ENCODE results near the gene RFX5. TPM values are rescaled to one million over a fixed set of nuclear protein-coding genes. Genes with fewer than 3 reads are reported as not detected.

The RFX5 gene
- total and polyA plus RNA-seq, 2 of the 13 experiments (the other 11 are each of a cell fraction or from before 2014, with no cell fraction given): 17.9 to 36.2 TPM

DNA sequence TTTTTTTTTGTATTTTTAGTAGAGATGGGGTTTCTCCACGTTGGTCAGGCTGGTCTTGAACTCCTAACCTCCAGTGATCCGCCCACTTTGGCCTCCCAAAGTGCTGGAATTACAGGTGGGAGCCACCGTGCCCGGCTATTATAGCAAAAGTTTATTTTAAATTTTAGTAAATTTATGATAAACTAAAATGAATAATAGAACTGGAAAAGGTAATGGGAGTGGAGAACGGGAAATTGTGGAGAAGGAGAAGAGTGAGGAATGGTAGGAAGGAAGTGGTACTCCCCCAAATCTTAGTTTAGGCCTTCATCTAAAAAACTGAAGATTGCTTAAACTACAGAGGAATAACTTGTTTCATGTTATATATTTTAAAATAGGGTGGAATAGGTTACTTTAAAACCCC lies 12.2 kb downstream of the RFX5 start:
- no peak overlapping the region for H3K4me2 ChIP-seq (ENCODE audit: low read depth, low read length)
- ChIA-PET POLR2A (no interaction called here), CTCF (ENCODE audit: low intra/inter-chr PET ratio, low total read pairs) (no interaction called here)
- ATAC-seq (no peak), FAIRE-seq (no peak), DNase-seq (ENCODE audit: low spot score) (no peak)
- H3K27me3 ChIP-seq (ENCODE audit: control insufficient read depth in 1 of 2, insufficient read depth in 2 of 2, low read length in 2 of 2): no peaks in the 10 kb centered on the region
- no peak overlapping the region for H2AFZ ChIP-seq (ENCODE audit: low read length)
- no peaks in the 10 kb centered on the region for H3K36me3 ChIP-seq (replicated peaks in 1 of 2; ENCODE audit: control insufficient read depth in 1 of 2, insufficient read depth in 2 of 2, low read length in 2 of 2)
- WGBS (ENCODE audit: low lambda C conversion rate): 72% methylated on average over 5 of the region's 5 CpGs
- no peaks in the 10 kb centered on the region for H3K9me3 ChIP-seq (ENCODE audit: low read length)
- no peak overlapping the region for H3K9ac ChIP-seq (ENCODE audit: insufficient read depth, low read depth, low read length)
- TF ChIP-seq ZNF891 (CRISPR knock-in tag; IDR thresholded peaks at IDR 0.05) (no peak), ZBTB42 (CRISPR knock-in tag; IDR thresholded peaks at IDR 0.05) (no peak), ZNF180 (CRISPR knock-in tag; IDR thresholded peaks at IDR 0.05; ENCODE audit: borderline replicate concordance, low read depth) (no peak), SOX6 (IDR thresholded peaks at IDR 0.05) (no peak), SOX6 (CRISPR knock-in tag; IDR thresholded peaks at IDR 0.05) (no peak), TRIM24 (CRISPR knock-in tag; IDR thresholded peaks at IDR 0.05) (no peak), SYNCRIP (IDR thresholded peaks at IDR 0.05; ENCODE audit: insufficient read depth, low read depth, low read length) (no peak), MED13 (CRISPR knock-in tag; IDR thresholded peaks at IDR 0.05) (no peak), PHF8 (CRISPR knock-in tag; IDR thresholded peaks at IDR 0.05) (no peak), SALL1 (CRISPR knock-in tag; IDR thresholded peaks at IDR 0.05) (no peak), NFYC (CRISPR knock-in tag; IDR thresholded peaks at IDR 0.05) (no peak)
- TF ChIP-seq, protein P1, sequence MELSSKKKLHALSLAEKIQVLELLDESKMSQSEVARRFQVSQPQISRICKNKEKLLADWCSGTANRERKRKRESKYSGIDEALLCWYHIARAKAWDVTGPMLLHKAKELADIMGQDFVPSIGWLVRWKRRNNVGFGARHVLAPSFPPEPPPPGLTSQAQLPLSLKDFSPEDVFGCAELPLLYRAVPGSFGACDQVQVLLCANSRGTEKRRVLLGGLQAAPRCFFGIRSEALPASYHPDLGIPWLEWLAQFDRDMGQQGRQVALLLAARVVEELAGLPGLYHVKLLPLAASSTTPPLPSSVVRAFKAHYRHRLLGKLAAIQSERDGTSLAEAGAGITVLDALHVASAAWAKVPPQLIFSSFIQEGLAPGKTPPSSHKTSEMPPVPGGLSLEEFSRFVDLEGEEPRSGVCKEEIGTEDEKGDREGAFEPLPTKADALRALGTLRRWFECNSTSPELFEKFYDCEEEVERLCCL (CRISPR knock-in tag; IDR thresholded peaks at IDR 0.05; ENCODE audit: borderline replicate concordance): no peak
- in situ Hi-C loops (cut with HindIII; ENCODE audit: extremely low pct_ligation_motif_present, low pct_unique_long_range_greater_than_20kb) (no loop called here), intact Hi-C loops (cut with micrococcal nuclease; ENCODE audit: unreplicated experiment) (no loop called here)
- H4K20me1 ChIP-seq (ENCODE audit: insufficient read depth, low read length): no peaks in the 10 kb centered on the region
- H3K4me3 ChIP-seq (replicated peaks in 1 of 3; ENCODE audit: insufficient read depth in 1 of 3, low read depth in 2 of 3, low read length in 3 of 3): no peak overlapping the region
- BruUV-seq (replicated peaks): no TSS peak
- no peaks in the 10 kb centered on the region for H3K79me2 ChIP-seq (ENCODE audit: insufficient read depth, low read length)
- no peaks in the 10 kb centered on the region for H3K4me1 ChIP-seq (ENCODE audit: insufficient read depth, low read length)
- no peak overlapping the region for H3K27ac ChIP-seq (ENCODE audit: extremely low read length, insufficient read depth, low read length)

Measured in HepG2 (cell line).